ENCODE measurements around the gene TTC7B. TPM values are rescaled to one million over a fixed set of nuclear protein-coding genes. Genes with fewer than 3 reads are reported as not detected.

The TTC7B gene
- total and polyA plus RNA-seq, 2 of the 13 experiments (the other 11 are each of a cell fraction or from before 2014, with no cell fraction given): 1.3 to 3.2 TPM

- intact Hi-C loops (cut with micrococcal nuclease; ENCODE audit: unreplicated experiment) (no loop called here), in situ Hi-C loops (cut with HindIII; ENCODE audit: extremely low pct_ligation_motif_present, low pct_unique_long_range_greater_than_20kb) (no loop called here)
- DNase-seq (ENCODE audit: low spot score): no peak
- BruUV-seq (replicated peaks): no TSS peak
- Histone ChIP-seq H3K4me1 (ENCODE audit: insufficient read depth, low read length) (peaks cover 18% of the 10 kb centered on the region), H4K20me1 (ENCODE audit: insufficient read depth, low read length) (no peaks in the 10 kb centered on the region), H3K36me3 (replicated peaks in 1 of 2; ENCODE audit: control insufficient read depth in 1 of 2, insufficient read depth in 2 of 2, low read length in 2 of 2) (no peaks in the 10 kb centered on the region), H3K4me2 (ENCODE audit: low read depth, low read length) (no peak overlapping the region), H3K79me2 (ENCODE audit: insufficient read depth, low read length) (no peaks in the 10 kb centered on the region), H3K9ac (ENCODE audit: insufficient read depth, low read depth, low read length) (no peak overlapping the region), H2AFZ (ENCODE audit: low read length) (no peak overlapping the region), H3K9me3 (ENCODE audit: low read length) (no peaks in the 10 kb centered on the region), H3K27ac (ENCODE audit: extremely low read length, insufficient read depth, low read length) (no peak overlapping the region), H3K27me3 (ENCODE audit: control insufficient read depth in 1 of 2, insufficient read depth in 2 of 2, low read length in 2 of 2) (peaks cover 0 to 2% of the 10 kb centered on the region in 2 experiments; a peak in 2 of 5 replicates), H3K4me3 (replicated peaks in 1 of 3; ENCODE audit: insufficient read depth in 1 of 3, low read depth in 2 of 3, low read length in 3 of 3) (no peak overlapping the region)
- ATAC-seq: no peak
- no peak for FAIRE-seq
- CTCF ChIA-PET (ENCODE audit: low intra/inter-chr PET ratio, low total read pairs): no interaction called here
- 42% methylated on average over 4 of the region's 4 CpGs for WGBS (ENCODE audit: low lambda C conversion rate)
- POLR2A ChIA-PET: no interaction called here
- TF ChIP-seq SMC3 (IDR thresholded peaks at IDR 0.05; ENCODE audit: low read length) (no peak), GATA4 (IDR thresholded peaks at IDR 0.05; ENCODE audit: borderline replicate concordance, low read depth) (no peak), ZNF749 (CRISPR knock-in tag; IDR thresholded peaks at IDR 0.05; ENCODE audit: borderline replicate concordance) (no peak), FOSL2 (CRISPR knock-in tag; IDR thresholded peaks at IDR 0.05) (no peak), SNAPC4 (CRISPR knock-in tag; IDR thresholded peaks at IDR 0.05) (no peak), NCOR1 (IDR thresholded peaks at IDR 0.05; ENCODE audit: borderline replicate concordance, low read length) (no peak), HES4 (CRISPR knock-in tag; IDR thresholded peaks at IDR 0.05; ENCODE audit: borderline replicate concordance) (no peak)
Measured at GRCh38 chr14:90560558-90560957, 255.7 kb downstream of the TTC7B start.
